Right lung (tissue), 5 donors: ENCODE measurements around the gene ELMOD1. TPM values are rescaled to one million over a fixed set of nuclear protein-coding genes. Genes with fewer than 3 reads are reported as not detected.

ENCODE experiments used
- DNase-seq, 2 donors: peaks; one replicate each; pipeline ENCODE4 v3.0.0-alpha.2; 2013
- polyA plus RNA-seq, 5 donors: library from polyadenylated mRNA; unstranded; fragments of 120-200 nt; gene quantifications; one replicate each; pipeline versions ENCODE4 v1.2.1 to v1.2.3, GENCODE V29; 2013; ENCODE audit warnings: inconsistent platforms in 1 of 5, low replicate concordance in 1 of 5; ENCODE audit not compliant: insufficient read length in 5 of 5, insufficient read depth in 1 of 5

ELMOD1 gene
- polyA plus RNA-seq, 5 donors: 3.8 to 7.9 (median 6.1) TPM

DNA sequence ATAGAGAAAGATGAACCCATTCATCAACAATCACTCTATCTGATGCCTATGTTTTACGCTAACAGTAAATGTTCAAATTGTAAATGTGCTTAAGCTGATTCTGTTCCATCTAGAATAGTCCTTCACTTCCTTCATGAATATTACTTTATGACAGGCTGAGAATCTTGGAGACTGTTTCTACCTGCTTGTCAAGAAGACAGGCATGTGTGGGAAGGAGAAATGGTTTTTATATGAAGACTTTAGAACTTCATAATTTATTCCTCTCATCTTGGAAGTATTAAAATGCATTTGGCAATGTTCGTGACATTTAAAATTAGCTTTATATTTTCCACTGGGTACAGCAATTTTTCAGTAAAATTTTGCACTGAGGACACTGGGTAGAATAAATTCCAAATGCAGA, 41.0 kb downstream of the ELMOD1 start:
- DNase-seq: no peak

DNA sequence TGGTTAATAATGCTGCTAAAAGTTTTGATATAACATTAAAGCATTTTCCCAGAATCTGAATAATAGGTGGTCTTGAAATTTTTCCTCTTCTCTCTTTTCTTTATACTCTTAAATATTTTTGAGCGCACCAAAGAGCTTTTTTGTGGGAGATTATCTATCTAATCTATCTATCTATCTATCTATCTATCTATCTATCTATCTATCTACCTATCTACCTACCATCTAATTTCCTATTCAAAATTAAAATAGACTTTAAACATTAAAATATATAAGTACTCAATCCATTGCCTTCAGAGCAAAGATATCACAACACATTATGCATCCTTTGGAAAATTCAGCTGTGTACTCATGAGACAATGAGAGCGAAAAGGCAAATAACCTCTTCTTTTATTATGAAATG, 55.8 kb downstream of the ELMOD1 start:
- no peak for DNase-seq

DNA sequence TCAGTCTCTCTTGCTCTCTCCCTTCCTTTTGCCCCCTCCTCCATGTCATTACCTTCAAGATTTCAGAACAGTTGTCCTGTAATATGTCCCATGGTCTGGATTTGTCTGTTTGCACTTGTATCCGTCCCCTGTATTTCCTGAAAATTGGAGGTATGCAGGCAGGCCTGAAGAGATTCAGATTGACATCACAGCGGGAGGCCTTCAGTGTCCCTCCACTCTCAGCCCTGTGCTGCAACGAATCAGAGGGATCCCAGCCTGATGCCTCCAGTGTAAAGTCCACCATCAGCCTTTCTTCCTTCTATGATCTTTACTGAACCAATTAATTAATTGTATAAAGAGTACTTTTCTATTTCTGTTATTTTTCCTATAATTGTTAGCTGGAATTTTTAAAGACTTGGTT, 57.3 kb downstream of the ELMOD1 start:
- no peak for DNase-seq

DNA sequence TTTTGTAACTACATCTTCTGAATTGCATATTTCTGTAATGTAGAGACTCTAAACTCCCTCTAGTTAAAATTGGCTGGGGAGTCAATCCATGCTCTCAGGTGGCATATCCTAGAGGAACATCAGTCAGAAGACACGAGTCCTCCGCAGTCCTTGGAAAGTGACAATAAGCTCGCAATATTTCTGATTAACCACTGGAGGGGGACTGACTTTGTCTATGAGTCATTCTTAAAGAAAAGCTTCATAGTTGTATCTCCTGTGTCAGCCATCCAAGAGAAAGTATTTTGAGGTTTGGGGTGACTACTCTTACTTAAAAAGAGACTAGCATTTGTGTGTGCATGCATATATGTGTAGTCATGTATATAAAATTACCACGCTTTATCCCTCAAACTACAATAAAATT, 60.7 kb downstream of the ELMOD1 start:
- DNase-seq: no peak

DNA sequence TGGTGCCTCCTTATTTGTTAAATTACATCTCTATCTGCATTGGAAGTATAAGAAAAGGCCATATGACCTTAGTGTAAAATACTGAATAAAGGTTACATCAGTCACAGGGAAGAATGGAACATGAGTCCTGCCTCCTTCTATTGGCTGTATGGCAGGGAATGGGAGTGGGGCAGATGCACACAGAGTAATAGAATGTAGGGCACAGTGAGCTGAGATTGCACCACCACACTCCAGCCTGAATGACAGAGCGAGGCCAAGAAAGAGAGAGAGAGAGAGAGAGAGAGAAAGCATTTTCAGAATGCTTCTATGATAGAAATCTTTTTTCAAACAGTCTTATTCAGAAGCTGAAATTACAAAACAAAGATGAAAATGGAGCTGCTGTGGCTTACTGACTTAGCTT, 62.1 kb downstream of the ELMOD1 start:
- no peak for DNase-seq

DNA sequence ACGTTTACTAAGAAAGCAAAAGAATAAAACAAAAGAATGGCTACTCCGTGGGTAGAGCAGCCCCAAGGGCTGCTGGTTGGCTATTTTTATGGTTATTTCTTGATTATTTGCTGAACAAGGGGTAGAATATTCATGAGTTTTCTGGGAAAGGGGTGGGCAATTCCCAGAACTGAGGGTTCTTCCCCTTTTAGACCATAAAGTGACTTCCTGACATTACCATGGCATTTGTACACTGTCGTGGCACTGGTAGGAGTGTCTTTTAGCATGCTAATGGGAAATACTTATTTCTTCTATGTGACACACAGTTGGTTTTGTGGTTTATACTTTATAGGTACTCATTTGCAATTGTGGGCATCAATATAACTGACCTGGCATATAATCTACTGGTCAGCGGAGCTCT, 64.7 kb downstream of the ELMOD1 start:
- no peak for DNase-seq

DNA sequence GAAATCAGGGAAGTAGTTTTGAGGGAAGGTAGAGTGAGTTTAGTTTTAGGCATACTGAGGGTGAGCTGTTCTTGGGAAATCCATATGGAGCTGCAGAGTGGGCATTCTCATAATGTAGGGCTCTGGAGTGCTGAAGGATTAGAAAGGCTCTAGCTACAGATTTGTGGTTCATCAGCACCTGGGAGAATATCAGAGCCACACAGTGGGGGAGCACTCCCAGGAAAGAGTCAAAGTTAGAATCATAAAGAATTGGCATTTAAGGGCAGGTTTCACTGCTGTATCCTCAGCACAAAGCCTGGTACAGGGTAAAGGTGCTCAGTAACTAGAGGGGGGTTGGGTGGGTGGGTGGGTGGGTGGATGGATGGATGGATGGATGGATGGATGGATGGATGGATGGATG, 68.4 kb downstream of the ELMOD1 start:
- DNase-seq: no peak

DNA sequence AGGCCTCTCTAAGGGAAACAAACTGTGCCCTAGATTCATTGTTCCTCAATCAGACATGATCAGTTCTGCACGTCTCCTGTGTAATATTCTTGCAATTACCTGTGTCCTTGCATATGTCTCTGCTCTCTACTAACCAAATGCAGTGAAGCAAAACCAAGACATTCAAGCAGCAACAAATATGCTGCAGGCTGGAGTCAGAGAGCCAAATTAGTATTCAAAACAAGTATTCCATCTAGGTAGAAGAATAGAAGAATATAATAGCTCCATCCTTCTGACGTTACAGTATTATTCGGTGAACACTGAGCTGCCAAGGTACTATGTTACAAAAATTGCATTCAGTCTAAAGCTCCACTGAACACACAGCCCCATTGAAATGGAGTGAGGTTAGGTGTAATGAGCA, 69.1 kb downstream of the ELMOD1 start:
- DNase-seq: no peak

DNA sequence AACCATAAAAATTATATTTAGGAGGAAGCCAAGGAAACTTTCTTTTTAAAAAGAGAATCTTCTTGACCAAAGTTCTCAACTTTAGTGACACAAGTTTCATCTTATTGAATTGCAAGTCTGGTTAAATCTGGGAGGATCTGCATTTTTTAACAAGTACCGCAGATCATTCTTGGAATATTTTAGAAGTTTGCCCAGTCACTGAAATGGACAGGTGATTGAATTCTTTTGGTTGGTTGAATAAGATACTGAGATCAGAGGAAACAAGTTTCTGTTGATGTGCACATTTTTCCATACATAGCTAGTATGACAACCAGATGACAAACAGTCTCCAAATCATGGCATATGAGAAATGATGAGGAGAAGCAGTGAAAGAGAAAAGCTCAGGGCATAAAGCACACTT, 70.7 kb downstream of the ELMOD1 start:
- DNase-seq: no peak

DNA sequence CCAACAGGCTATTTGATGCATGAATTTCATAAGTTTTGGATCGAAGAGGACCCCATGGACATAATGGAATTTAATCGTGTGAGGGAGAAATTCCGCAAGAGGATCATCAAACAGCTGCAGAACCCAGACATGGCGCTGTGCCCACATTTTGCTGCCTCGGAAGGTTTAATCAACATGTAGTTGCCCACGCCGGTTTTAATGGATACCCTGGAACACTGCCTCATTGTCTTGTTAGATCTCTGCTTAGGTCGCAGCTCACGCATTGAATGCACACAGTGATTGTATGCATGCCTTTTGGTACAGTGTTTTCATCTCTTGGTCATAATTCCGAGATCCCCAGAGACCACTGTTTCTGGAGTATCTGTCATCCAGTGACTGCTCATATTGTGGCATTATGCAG, 74.1 kb downstream of the ELMOD1 start:
- DNase-seq: no peak

DNA sequence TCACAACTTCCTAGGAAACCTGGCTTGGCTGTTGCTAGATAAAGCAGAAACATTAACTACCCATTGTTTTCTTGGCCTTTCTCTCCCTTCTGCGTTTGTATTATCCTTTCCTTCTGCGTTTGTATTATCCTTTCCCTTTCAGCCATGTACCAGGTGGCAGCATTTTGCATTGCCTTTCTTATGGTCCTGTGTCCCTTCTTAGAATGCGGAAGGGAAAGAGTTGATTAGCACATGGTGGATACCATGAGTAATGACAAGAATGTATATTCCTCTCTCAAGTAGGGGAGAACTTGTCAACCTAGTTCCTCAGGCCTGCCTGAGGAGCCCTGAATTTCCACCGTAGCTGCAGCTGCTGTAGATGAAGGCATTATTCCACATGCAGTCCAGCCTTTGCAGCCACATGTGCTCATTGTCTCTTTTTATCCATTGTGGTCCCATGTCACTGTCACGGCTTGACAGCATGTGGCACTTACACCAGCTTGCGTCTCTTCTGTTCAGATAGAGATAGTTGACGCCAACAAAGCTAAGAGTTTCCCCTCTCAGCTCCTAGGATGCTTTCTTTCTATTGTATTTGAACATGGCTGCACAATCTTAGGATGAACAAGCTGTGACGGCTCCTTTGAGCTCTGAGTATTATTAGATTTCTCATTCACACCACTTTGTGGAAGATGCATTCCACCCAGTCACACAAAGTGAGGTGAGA, 76.1 kb downstream of the ELMOD1 start:
- DNase-seq: no peak

DNA sequence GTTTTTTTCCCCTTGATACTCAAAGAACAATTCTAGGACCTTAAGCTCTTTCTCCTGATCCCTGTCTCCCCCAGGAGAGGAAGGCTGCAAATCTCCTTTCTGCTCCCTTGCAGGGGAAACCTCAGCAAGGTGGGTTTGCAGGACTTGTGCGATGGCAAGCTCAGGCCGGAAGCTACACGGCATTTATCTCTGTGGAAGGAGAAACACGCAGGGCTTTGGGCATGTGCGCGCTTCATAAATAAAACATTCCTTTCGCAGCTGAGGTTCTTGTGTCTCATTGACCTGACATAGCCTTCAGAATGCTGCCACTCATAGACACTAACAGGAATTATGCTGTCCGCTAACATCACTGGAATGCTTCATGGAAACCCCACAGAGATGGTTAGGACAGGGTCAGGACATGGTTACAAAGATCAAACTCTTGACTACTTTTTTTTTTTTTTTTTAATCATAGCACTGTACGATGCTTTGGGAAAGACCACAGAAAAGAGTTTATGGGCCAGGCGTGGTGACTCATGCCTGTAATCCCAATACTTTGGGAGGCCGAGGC, 78.3 kb downstream of the ELMOD1 start:
- no peak for DNase-seq

DNA sequence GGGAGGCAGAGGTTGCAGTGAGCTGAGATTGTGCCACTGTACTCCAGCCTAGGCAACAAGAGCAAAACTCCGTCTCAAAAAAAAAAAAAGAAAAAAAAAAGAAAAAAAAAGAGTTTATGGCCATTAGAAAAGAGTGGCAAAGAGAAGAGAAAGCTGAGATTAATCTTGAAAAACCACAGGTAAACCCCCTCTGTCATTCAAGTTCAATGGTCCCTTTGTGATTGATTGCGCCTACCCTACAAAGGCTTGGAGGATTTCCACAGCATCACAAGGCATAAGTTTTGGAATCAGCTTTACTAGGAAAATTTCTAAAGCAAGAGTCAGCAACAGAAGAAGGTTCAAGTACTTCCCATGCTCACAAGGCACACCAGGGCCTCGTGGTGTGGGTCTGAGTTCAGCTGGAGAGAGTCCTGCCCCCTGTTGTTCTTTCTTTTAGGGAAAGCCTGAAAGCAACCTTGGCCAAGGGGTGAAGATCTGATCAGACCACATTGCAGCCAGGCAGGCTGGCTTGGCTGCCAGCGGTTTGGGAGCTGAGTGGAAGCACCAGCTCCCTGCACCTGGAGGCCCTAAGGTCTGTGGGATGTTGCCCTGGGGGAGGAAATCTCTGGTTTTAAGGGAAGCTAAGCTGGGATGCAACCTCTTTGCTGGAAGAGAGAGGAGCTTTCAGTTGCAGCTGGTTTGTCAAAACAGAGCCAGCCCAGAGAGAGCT, 79.1 kb downstream of the ELMOD1 start:
- no peak for DNase-seq

DNA sequence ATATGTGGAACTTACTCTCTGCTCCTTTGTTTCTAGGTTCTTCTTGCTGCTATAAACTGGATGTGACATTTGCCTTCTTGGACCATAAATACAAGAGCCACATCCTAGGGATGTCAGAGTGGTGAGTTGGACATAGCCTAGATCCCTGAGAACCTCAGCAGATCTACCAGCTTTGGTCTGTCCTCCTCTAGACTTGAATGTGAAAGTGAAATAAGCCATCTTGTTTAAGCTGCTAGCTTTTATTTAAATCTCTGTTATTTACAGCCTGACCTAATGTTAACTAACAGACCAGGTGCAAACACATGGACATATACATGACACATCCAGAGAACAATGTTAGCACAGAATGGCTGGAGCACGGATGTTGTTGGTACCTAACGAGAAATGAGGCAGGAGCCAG, 85.0 kb downstream of the ELMOD1 start:
- DNase-seq: no peak

DNA sequence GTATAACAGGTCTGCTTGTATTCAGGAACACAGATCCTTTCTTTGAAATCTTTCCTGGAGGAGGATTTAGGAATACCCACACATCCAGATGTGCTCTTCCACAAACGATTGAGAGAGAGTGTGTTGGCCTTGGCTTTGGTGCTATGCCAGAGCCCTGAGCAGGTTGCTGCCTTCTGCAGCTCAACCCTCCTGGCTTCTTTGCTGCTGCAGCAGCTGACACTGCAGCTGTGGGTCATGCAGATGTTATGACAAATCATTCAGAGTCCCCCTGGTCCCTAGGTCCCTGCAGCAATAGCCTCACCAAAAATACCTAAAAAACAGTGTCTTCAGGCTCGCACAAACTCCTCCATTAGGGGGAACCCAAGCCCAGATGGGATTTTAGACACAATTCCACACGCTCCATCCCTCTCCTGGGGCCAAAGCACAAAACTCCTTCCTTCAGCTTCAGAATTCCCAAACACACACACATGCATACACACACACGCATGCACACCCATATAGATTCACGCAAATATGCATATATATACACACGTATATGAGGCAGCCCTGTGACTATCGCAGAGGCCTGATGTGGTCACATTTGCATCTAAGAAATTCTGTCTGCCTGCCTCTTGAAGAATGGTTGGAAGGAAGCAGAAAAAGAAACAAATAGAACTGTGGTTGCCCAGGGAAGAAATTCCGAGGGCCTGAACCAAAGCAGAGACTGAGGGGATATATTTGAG, 85.5 kb downstream of the ELMOD1 start:
- DNase-seq: no peak

DNA sequence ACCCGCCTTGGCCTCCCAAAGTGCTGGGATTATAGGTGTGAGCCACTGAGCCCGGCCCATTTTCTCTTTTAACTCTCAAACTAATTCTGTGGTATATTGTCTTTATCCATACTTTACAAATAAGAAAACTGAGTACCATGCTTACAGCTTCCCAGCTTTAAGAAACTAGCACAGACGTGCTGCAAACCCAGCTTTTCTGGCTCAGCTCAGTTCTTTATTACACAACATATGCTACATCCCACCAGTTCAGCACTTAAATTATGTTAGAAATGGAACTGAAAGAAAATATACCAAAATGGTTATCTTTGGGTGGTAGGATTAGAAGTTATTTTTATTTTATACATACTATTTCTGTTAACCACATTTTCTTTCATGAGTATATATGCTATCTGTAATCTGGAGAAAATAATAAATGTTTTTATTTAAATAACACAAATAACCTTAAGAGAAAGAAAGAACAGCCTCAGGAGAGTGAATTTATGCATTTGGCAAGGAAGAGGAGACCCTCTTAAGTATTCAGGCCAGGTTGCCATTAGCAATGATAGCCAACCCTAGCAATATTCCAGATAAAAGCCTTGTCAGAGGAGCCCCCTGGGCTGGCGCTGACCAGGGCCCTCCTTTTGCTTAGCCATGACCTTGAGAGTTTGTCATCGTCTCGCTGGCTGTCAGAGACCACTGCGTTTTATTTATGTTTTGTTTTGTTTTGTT, 87.1 kb downstream of the ELMOD1 start:
- no peak for DNase-seq

DNA sequence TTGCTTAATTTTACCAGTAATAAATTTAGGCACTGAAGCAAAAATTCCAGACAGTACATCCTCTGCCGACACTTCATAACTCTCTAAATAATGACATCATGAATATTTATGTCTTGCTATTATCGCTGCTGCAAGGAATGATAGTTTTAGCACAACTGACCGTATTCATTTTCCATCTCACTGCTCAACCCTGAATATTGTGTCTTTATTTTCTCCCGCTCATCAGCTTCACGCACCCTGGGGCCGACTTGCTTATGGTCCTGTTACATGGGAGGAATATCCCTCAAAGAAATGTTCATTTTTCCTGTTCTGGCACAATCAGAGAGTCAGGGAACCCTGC, 87.7 kb downstream of the ELMOD1 start:
- no peak for DNase-seq

DNA sequence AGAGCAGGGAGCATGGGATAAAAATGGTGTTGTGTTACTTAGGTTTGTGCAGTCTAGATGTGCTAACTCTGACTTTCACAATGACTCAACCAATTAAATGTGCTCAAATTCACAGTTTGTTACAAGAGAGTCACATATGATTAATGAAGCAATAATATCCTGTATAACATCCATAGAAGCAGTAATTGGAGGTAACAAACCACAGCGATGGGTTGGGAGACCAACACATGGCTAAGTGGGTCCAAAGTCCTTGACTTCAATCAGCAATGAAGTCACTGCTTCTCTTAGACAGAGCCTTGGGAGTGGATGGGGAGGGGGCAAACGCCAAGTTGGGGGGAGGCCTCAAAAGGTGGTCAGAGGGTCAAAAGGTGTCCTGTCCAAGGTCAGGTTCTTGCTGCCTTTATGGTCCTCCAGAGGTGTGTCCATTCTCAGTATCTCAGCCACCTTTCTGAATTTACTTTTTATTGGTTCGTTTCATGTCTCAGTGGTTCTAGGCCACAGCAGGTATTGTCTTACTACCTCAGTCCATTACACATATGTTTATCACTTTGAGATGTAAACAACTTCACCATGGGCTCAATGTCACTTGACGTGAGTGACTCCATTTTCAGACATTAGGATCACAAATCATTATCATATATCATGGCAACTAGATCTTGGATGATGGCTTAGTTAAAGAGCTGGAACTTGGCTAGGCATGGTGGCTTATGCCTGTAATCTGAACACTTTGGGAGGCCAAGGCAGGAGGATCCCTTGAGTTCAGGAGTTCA, 88.5 kb downstream of the ELMOD1 start:
- DNase-seq: no peak

DNA sequence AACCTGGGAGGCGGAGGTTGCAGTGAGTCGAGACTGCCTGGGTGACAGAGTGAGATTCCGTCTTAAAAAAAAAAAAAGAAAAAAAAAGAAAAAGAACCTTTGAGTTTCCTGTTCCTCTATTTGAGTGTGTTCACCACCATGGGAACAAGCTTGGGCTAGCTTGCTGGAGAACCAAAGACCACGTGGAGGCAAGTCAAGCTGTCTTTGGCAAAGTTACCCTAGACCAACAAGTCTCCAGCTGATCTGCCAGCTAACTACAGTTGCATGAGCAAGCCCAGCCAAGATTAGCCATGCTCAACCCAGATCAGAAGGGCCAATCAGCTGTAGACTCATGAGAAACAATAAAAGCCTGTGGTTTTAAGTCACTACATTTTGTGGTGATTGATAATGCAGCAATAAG, 91.2 kb downstream of the ELMOD1 start:
- no peak for DNase-seq

DNA sequence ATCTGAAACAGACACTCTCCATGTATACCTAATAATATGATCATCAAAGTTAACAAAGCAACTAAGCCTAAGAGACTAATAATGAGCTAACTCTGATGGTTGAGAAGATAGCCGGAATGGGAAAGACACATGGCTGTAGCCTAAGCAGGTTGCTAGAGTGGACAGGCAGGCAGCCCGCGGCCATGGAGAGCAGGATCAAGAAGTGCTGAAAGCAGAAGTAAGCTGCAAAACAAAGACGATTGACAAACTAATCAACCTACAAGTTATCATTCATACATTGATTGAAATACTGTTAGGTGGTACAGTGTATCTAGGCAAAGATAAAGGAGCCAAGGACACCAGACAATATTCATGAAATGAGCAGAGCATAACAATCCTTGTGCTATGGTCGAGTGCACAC, 91.6 kb downstream of the ELMOD1 start:
- DNase-seq: no peak

DNA sequence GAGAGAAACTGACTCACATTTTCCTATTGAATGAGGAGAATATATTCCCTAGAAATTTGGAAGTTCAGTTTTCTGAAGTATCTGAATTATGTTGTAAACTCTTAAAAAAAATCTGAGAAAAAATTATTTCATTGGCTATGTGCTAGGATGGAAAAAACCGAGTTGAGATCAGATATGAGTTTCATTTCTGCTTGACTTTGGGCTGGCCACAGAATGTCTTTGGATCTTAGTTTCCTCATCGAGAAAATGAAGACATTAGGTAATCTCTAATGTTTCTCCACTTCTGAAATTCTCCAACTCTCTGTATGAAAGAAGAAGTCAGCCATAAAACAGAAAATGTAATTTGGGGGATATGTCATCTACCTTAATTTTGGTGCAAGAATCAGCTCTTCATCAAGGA, 92.1 kb downstream of the ELMOD1 start:
- DNase-seq: no peak

DNA sequence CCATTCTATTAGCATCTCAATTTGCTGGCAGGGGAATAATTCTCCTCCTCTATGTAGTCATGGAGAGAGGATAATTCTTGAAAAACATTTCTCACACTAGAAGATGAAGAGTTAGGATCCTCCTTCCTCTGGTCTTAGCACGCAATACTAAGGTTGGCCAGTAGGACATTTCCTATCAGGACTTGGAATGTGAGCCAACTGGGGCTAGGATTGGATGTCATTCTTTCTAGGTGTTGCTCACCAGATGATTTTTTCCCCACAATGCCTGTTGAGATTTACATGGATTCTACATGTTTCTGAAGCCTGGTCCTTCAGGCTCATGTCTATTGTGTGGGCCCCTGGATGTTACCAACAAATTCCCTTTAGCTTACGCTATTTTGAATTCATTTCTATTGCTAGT, 92.9 kb downstream of the ELMOD1 start:
- no peak for DNase-seq
